Spinal cord (tissue), 10 donors: ENCODE data around the gene XPR1. TPM values are rescaled to one million over a fixed set of nuclear protein-coding genes. Genes with fewer than 3 reads are reported as not detected.

Experiments used
- DNase-seq, 6 donors: peaks; one replicate each; pipeline versions ENCODE4 v3.0.0 to v3.0.0-alpha.2; 2013 to 2015; ENCODE audit warnings: low spot score in 6 of 6, low read depth in 4 of 6
- H3K27ac ChIP-seq: one replicate; pipeline ENCODE4 v1.5.1; 2013; ENCODE audit warnings: low read depth, low read length, control low read depth
- H3K27me3 ChIP-seq: one replicate; pipeline ENCODE4 v1.6.1; 2013; ENCODE audit warnings: low read length; ENCODE audit not compliant: control insufficient read depth, insufficient read depth
- H3K36me3 ChIP-seq: one replicate; pipeline ENCODE4 v1.6.1; 2013; ENCODE audit warnings: low read length; ENCODE audit not compliant: control insufficient read depth, insufficient read depth
- H3K4me1 ChIP-seq: one replicate; pipeline ENCODE4 v1.6.1; 2013; ENCODE audit warnings: low read length; ENCODE audit not compliant: control insufficient read depth, insufficient read depth
- H3K4me3 ChIP-seq: one replicate; pipeline ENCODE4 v1.5.1; 2013; ENCODE audit warnings: low read depth, low read length, control low read depth
- H3K9me3 ChIP-seq: one replicate; pipeline ENCODE4 v1.6.1; 2013; ENCODE audit warnings: low read length; ENCODE audit not compliant: control insufficient read depth, insufficient read depth
- WGBS: methylation state at CpG from one replicate; pipeline ENCODE4 v1.1.5; 2013; ENCODE audit warnings: missing lambda C conversion rate; ENCODE audit not compliant: insufficient coverage; 5-methylcytosine and 5-hydroxymethylcytosine counted together
- polyA plus RNA-seq, 2 donors: library from polyadenylated mRNA; unstranded; fragments of 120-200 nt; gene quantifications; one replicate each; pipeline ENCODE4 v1.2.1, GENCODE V29; 2013; ENCODE audit not compliant: insufficient read length in 2 of 2
- total RNA-seq, 2 donors: library from RNA; depleted of rRNA in 1 of 2; stranded (reverse); fragments of 120-200 nt in 1 of 2; fragments of >200 nt in 1 of 2; gene quantifications; one replicate each; pipeline versions ENCODE4 v1.2.3 to v1.2.4, GENCODE V29; 2013 to 2014
- donor health status: healthy.

XPR1 gene
- total and polyA plus RNA-seq, 4 donors: 38.0 to 110 (median 69.8) TPM

- Histone ChIP-seq H3K4me3 (no peak overlapping the region), H3K27me3 (no peaks in the 10 kb centered on the region), H3K9me3 (no peaks in the 10 kb centered on the region), H3K36me3 (no peaks in the 10 kb centered on the region), H3K27ac (no peak overlapping the region), H3K4me1 (no peaks in the 10 kb centered on the region)
- WGBS: 40% methylated on average over 4 of the region's 9 CpGs
- peak in 1 of 6 donors; percentile 54 for DNase-seq
Measured at GRCh38 chr1:180611016-180611930, 20.5 kb upstream of the XPR1 start.

GRCh38 chr1:180612632-180613031 is 19.2 kb upstream of the XPR1 start:
- Histone ChIP-seq H3K4me3 (no peak overlapping the region), H3K36me3 (no peaks in the 10 kb centered on the region), H3K9me3 (no peaks in the 10 kb centered on the region), H3K27ac (no peak overlapping the region), H3K27me3 (no peaks in the 10 kb centered on the region), H3K4me1 (no peaks in the 10 kb centered on the region)
- no CpG with 5 or more reads among the region's 1 CpG for WGBS
- no peak for DNase-seq

- 63% methylated on average over 4 of the region's 5 CpGs for WGBS
- H3K27me3 ChIP-seq: no peaks in the 10 kb centered on the region
- H3K4me1 ChIP-seq: no peaks in the 10 kb centered on the region
- no peak for DNase-seq
- H3K36me3 ChIP-seq: no peaks in the 10 kb centered on the region
- no peak overlapping the region for H3K4me3 ChIP-seq
- no peak overlapping the region for H3K27ac ChIP-seq
- no peaks in the 10 kb centered on the region for H3K9me3 ChIP-seq
Measured at GRCh38 chr1:180614730-180615129, 17.1 kb upstream of the XPR1 start.

- no peak overlapping the region for H3K27ac ChIP-seq
- WGBS: 100% methylated on average over 3 of the region's 8 CpGs
Measured at GRCh38 chr1:180615493-180616290, 16.1 kb upstream of the XPR1 start.

GRCh38 chr1:180616439-180616838 is 15.4 kb upstream of the XPR1 start:
- peak in 1 of 6 donors; percentile 30 for DNase-seq
- no peaks in the 10 kb centered on the region for H3K27me3 ChIP-seq
- no peaks in the 10 kb centered on the region for H3K9me3 ChIP-seq
- no peak overlapping the region for H3K4me3 ChIP-seq
- no peaks in the 10 kb centered on the region for H3K36me3 ChIP-seq
- 24% methylated on average over 6 of the region's 6 CpGs for WGBS
- no peak overlapping the region for H3K27ac ChIP-seq
- H3K4me1 ChIP-seq: no peaks in the 10 kb centered on the region

More at GRCh38 chr1:180615493-180616290, 16.1 kb upstream of the XPR1 start:
- DNase-seq: no peak
- H3K4me3 ChIP-seq: no peak overlapping the region
- H3K4me1 ChIP-seq: no peaks in the 10 kb centered on the region
- H3K27me3 ChIP-seq: no peaks in the 10 kb centered on the region
- no peaks in the 10 kb centered on the region for H3K36me3 ChIP-seq
- H3K9me3 ChIP-seq: no peaks in the 10 kb centered on the region

- Histone ChIP-seq H3K36me3 (no peaks in the 10 kb centered on the region), H3K9me3 (no peaks in the 10 kb centered on the region), H3K4me3 (no peak overlapping the region), H3K27ac (no peak overlapping the region), H3K4me1 (no peaks in the 10 kb centered on the region), H3K27me3 (no peaks in the 10 kb centered on the region)
- 72% methylated on average over 3 of the region's 4 CpGs for WGBS
- no peak for DNase-seq
Measured at GRCh38 chr1:180617774-180618395, 13.9 kb upstream of the XPR1 start.

- WGBS: 86% methylated on average over 4 of the region's 4 CpGs
- Histone ChIP-seq H3K27me3 (no peaks in the 10 kb centered on the region), H3K4me1 (no peaks in the 10 kb centered on the region), H3K9me3 (no peaks in the 10 kb centered on the region), H3K27ac (no peak overlapping the region), H3K36me3 (no peaks in the 10 kb centered on the region), H3K4me3 (no peak overlapping the region)
- DNase-seq: no peak
Measured at GRCh38 chr1:180620581-180620980, 11.2 kb upstream of the XPR1 start.

GRCh38 chr1:180622658-180623508 is 8.9 kb upstream of the XPR1 start:
- WGBS: 97% methylated on average over 4 of the region's 10 CpGs
- Histone ChIP-seq H3K27ac (no peak overlapping the region), H3K36me3 (no peaks in the 10 kb centered on the region), H3K4me3 (no peak overlapping the region), H3K9me3 (no peaks in the 10 kb centered on the region), H3K27me3 (no peaks in the 10 kb centered on the region), H3K4me1 (no peaks in the 10 kb centered on the region)
- peak in 1 of 6 donors; percentile 25 for DNase-seq
